HepG2 (cell line): ENCODE data around the gene NELFB. TPM values are rescaled to one million over a fixed set of nuclear protein-coding genes. Genes with fewer than 3 reads are reported as not detected.

Experiments used
- FOXC1 ChIP-seq: sonication (generic); formaldehyde crosslinking; IDR thresholded peaks from 2 replicates; pipeline ENCODE4 v1.8.0; 2022; ENCODE audit warnings: mild to moderate bottlenecking, missing genetic modification reagents, borderline replicate concordance
- GABPA ChIP-seq, 2 experiments: IDR thresholded peaks; 2 replicates each; pipeline ENCODE4 v1.6.1; 2011 to 2016; ENCODE audit warnings: low read depth in 2 of 2, low read length in 1 of 2, missing biosample characterization in 1 of 2, missing genetic modification characterization in 1 of 2
- KDM5B ChIP-seq: sonication (generic); formaldehyde crosslinking; IDR thresholded peaks from 2 replicates; pipeline ENCODE4 v1.4.0; 2020; ENCODE audit warnings: missing genetic modification reagents, mild to moderate bottlenecking, borderline replicate concordance
- LCORL ChIP-seq, 2 experiments: fragments of 450-650 bp in 1 of 2; sonication (generic) in 1 of 2; formaldehyde crosslinking in 1 of 2; IDR thresholded peaks; 2 replicates each; pipeline versions ENCODE4 v1.5.0 to v1.6.1; 2017 to 2020; ENCODE audit warnings: antibody characterized with exemption in 1 of 2, missing genetic modification reagents in 1 of 2
- MNT ChIP-seq: fragments of 450-650 bp; IDR thresholded peaks from 2 replicates; pipeline ENCODE4 v1.6.1; 2016
- MTF2 ChIP-seq: sonication (generic); formaldehyde crosslinking; IDR thresholded peaks from 2 replicates; pipeline ENCODE4 v1.5.0; 2020; ENCODE audit warnings: missing genetic modification reagents, borderline replicate concordance
- NR1H2 ChIP-seq: sonication (generic); formaldehyde crosslinking; IDR thresholded peaks from 2 replicates; pipeline ENCODE4 v1.8.1; 2022; ENCODE audit warnings: low read depth, missing genetic modification reagents, borderline replicate concordance
- ONECUT2 ChIP-seq: sonication (generic); formaldehyde crosslinking; IDR thresholded peaks from 2 replicates; pipeline ENCODE4 v1.4.0; 2020; ENCODE audit warnings: missing genetic modification reagents
- PCBP2 ChIP-seq: fragments of 200-400 bp; formaldehyde crosslinking; optimal IDR thresholded peaks from 2 replicates; pipeline ENCODE3; 2018; ENCODE audit warnings: low read length, low read depth; ENCODE audit not compliant: poor library complexity, severe bottlenecking
- PHF21A ChIP-seq: sonication (generic); formaldehyde crosslinking; IDR thresholded peaks from 2 replicates; pipeline ENCODE4 v1.5.0; 2020; ENCODE audit warnings: mild to moderate bottlenecking, missing genetic modification reagents
- POGZ ChIP-seq: sonication (generic); formaldehyde crosslinking; IDR thresholded peaks from 2 replicates; pipeline ENCODE4 v1.4.0; 2020; ENCODE audit warnings: mild to moderate bottlenecking, missing genetic modification reagents
- POLR2A ChIP-seq, 2 experiments: IDR thresholded peaks; 2 replicates each; pipeline ENCODE4 v1.6.1; 2011; ENCODE audit warnings: low read depth in 2 of 2, low read length in 2 of 2, mild to moderate bottlenecking in 1 of 2, moderate library complexity in 1 of 2; ENCODE audit not compliant: insufficient read depth in 1 of 2
- SETDB1 ChIP-seq: sonication (generic); formaldehyde crosslinking; IDR thresholded peaks from 2 replicates; pipeline ENCODE4 v1.5.1; 2020; ENCODE audit warnings: missing genetic modification reagents, mild to moderate bottlenecking, borderline replicate concordance
- SRSF9 ChIP-seq: fragments of 200-400 bp; formaldehyde crosslinking; IDR thresholded peaks from 2 replicates; pipeline ENCODE4 v1.6.1; 2018; ENCODE audit warnings: borderline replicate concordance, mild to moderate bottlenecking, low read depth, low read length; ENCODE audit not compliant: insufficient read depth, poor library complexity, severe bottlenecking
- THAP7 ChIP-seq: sonication (generic); formaldehyde crosslinking; IDR thresholded peaks from 2 replicates; pipeline ENCODE4 v1.8.1; 2023; ENCODE audit warnings: mild to moderate bottlenecking, missing genetic modification reagents
- TP53 ChIP-seq: sonication (generic); formaldehyde crosslinking; conservative IDR thresholded peaks from 2 replicates; pipeline ENCODE4 v1.4.0; 2020; ENCODE audit warnings: missing genetic modification reagents
- ZFX ChIP-seq: sonication (generic); formaldehyde crosslinking; IDR thresholded peaks from 2 replicates; pipeline ENCODE4 v1.4.0; 2020; ENCODE audit warnings: mild to moderate bottlenecking, low read depth, missing genetic modification reagents, moderate library complexity
- ZNF136 ChIP-seq: sonication (generic); formaldehyde crosslinking; IDR thresholded peaks from 2 replicates; pipeline ENCODE4 v1.8.1; 2022; ENCODE audit warnings: low read depth, mild to moderate bottlenecking, moderate library complexity, missing genetic modification reagents
- ZNF337 ChIP-seq: sonication (generic); formaldehyde crosslinking; IDR thresholded peaks from 2 replicates; pipeline ENCODE4 v1.5.1; 2020; ENCODE audit warnings: missing genetic modification reagents, low read depth, mild to moderate bottlenecking, borderline replicate concordance
- ZNF33A ChIP-seq: sonication (generic); formaldehyde crosslinking; IDR thresholded peaks from 2 replicates; pipeline ENCODE4 v1.5.1; 2020; ENCODE audit warnings: missing genetic modification reagents, mild to moderate bottlenecking, moderate library complexity, borderline replicate concordance
- ZNF34 ChIP-seq: sonication (generic); formaldehyde crosslinking; IDR thresholded peaks from 2 replicates; pipeline ENCODE4 v1.4.0; 2020; ENCODE audit warnings: mild to moderate bottlenecking, missing genetic modification reagents, borderline replicate concordance
- ZNF574 ChIP-seq: sonication (generic); formaldehyde crosslinking; IDR thresholded peaks from 2 replicates; pipeline ENCODE4 v1.4.0; 2020; ENCODE audit warnings: missing genetic modification reagents
- ZNF777 ChIP-seq: sonication (generic); formaldehyde crosslinking; IDR thresholded peaks from 2 replicates; pipeline ENCODE4 v1.4.0; 2020; ENCODE audit warnings: missing genetic modification reagents
- ZNF780A ChIP-seq: sonication (generic); formaldehyde crosslinking; IDR thresholded peaks from 2 replicates; pipeline ENCODE4 v1.8.0; 2022; ENCODE audit warnings: mild to moderate bottlenecking, missing genetic modification reagents, moderate library complexity
- ZSCAN30 ChIP-seq: sonication (generic); formaldehyde crosslinking; IDR thresholded peaks from 2 replicates; pipeline ENCODE4 v1.5.0; 2020; ENCODE audit warnings: mild to moderate bottlenecking, missing genetic modification reagents
- polyA plus RNA-seq, 8 experiments: library from polyadenylated mRNA; depleted of rRNA in 3 of 8; stranded (reverse) in 7 of 8; unstranded in 1 of 8; fragments of >200 nt; fragmentation: Illumina TruSeq in 4 of 8; extraction: Trizol in 4 of 8; gene quantifications; 2 replicates each; pipeline versions ENCODE4 v1.2.1 to v1.2.3, GENCODE V29; 2011 to 2016; ENCODE audit warnings: low read depth in 4 of 8, missing spikeins in 1 of 8, mixed read lengths in 1 of 8; ENCODE audit not compliant: insufficient read depth in 1 of 8
- total RNA-seq, 5 experiments: library from RNA; depleted of rRNA; stranded (reverse); fragments of >200 nt; fragmentation: Illumina TruSeq; extraction: Trizol; gene quantifications; 2 replicates each; pipeline ENCODE4 v1.2.3, GENCODE V29; 2016; ENCODE audit warnings: low read depth in 1 of 5

NELFB gene
- total and polyA plus RNA-seq, 2 of the 13 experiments (the other 11 are each of a cell fraction or from before 2014, with no cell fraction given): 26.5 to 45.8 TPM

- TF ChIP-seq POGZ (CRISPR knock-in tag): no peak
- peak; percentile 5; the same call in 1 of the 2 replicates for TF ChIP-seq PHF21A (CRISPR knock-in tag)
- no peak for TF ChIP-seq POLR2A (IDR thresholded peaks at IDR 0.05; ENCODE audit: insufficient read depth in 1 of 2, low read depth in 2 of 2, low read length in 2 of 2)
- peak; percentile 15; the same call in 1 of the 2 replicates for TF ChIP-seq ZNF574 (CRISPR knock-in tag)
- TF ChIP-seq THAP7 (CRISPR knock-in tag): no peak
- TF ChIP-seq ZNF33A: no peak
- TF ChIP-seq KDM5B (CRISPR knock-in tag): peak; percentile 38; the same call in 1 of the 2 replicates
- TF ChIP-seq ZNF780A: no peak
- no peak for TF ChIP-seq PCBP2
- TF ChIP-seq ZSCAN30 (CRISPR knock-in tag): no peak
- TF ChIP-seq ONECUT2 (CRISPR knock-in tag): no peak
- no peak for TF ChIP-seq ZNF337
- TF ChIP-seq ZNF34 (CRISPR knock-in tag): no peak
- no peak for TF ChIP-seq FOXC1 (CRISPR knock-in tag)
- TF ChIP-seq SRSF9: no peak
- no peak for TF ChIP-seq TP53 (CRISPR knock-in tag)
- no peak for TF ChIP-seq SETDB1 (CRISPR knock-in tag)
- no peak for TF ChIP-seq LCORL (IDR thresholded peaks at IDR 0.05)
- no peak for TF ChIP-seq LCORL (CRISPR knock-in tag; IDR thresholded peaks at IDR 0.05)
- TF ChIP-seq MNT: no peak
- no peak for TF ChIP-seq ZNF136 (CRISPR knock-in tag)
- TF ChIP-seq ZNF777 (CRISPR knock-in tag): 0 out of 2 replicates have a peak, but pooled peaks have one; percentile 18
- peak; percentile 1; the same call in 1 of the 2 replicates for TF ChIP-seq ZFX
- no peak for TF ChIP-seq GABPA (IDR thresholded peaks at IDR 0.05; ENCODE audit: low read depth, low read length)
- TF ChIP-seq GABPA (CRISPR knock-in tag; IDR thresholded peaks at IDR 0.05; ENCODE audit: low read depth): no peak
- TF ChIP-seq NR1H2 (CRISPR knock-in tag): no peak
- TF ChIP-seq MTF2 (CRISPR knock-in tag): no peak
These were observed 58.9 kb downstream of the NELFB start (continued) for GRCh38 chr9:137313956-137314560.
